DMS114 treated with DMSO at 0.1 percent for 48 hours (cell line): Measurements from ENCODE around the gene AMMECR1.
"Not testable (repeated sequence)": the region's sequence is repeated elsewhere in the genome, so short reads cannot be mapped to it uniquely, and the experiment has no call there.

ENCODE experiments used
- DNase-seq: peaks from one replicate; lab custom pipeline; 2025; ENCODE audit not compliant: unreplicated experiment; lab: John Stamatoyannopoulos, UW

AMMECR1 gene

DNA sequence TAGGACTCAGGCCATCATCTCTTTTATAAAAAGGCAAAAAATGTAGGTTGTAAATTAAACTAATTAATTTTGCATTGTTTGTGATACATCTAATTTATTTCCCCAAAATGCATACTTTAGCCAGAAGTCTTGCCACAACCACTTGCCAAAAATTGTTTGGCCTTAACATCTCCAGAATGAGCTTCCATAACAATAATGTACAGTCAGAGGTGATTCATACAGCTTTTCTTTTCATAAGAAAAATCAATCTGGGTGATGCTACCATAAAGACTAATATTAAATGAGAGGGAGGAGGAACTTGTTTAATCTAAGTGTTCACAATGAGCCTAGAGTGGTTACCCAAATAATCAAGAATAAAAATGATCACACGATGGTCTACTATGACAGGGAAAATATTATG lies 59.3 kb downstream of the AMMECR1 start:
- no peak for DNase-seq

DNA sequence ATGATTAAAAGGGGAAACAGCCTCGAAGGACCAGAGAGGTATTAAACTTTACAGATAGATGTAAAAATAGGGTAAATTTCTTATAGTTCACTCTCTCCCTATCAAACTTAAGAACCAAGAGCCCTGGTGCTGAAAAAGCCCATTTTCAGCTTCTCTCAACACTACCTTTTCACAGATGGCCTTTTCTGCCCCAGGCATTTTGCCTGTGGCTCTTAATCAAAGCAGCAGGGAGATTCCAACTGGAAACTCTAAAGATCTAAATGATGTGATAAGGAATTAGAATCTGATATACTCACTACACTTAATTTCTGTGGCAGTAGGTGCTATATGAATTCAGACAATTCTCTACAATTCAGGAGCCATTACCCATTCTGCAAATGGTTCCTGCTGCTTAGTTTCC lies 60.0 kb downstream of the AMMECR1 start:
- no peak for DNase-seq

DNA sequence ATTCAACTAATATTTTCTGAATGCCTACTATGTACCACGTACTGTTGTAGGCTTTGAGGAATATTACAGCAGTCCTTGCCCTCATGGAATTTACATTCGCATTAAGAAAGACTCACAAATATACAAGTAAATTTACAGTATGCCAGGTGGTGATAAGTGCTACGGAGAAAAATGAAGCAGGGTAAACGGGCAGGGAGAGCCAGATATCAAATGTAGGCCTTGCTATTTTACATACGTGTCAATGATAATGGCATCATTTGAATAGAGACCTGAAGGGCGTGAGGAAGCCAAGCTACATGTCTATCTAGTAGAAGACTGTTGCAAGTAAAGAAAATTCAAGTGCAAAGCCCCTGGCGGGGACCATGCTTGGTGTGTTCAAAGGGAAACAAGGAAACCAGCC lies 65.2 kb downstream of the AMMECR1 start:
- DNase-seq, result no peak

DNA sequence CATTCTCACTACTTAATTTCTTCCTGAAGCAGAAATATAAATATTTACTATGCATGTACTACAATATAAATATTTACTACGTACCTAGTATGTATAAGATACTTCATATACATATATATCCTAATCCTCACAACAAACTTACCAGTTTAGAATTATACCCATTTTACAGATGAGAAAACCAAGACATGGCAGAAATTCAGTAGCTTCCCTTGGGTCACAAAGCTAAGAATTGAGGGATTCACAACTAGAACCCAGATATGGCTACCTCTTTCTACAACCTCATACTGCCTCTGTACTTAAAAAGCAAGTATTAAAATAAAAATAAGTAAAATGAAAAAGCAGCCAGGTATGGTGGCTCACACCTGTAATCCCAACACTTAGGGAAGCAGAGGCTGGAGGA lies 65.9 kb downstream of the AMMECR1 start:
- no peak for DNase-seq

DNA sequence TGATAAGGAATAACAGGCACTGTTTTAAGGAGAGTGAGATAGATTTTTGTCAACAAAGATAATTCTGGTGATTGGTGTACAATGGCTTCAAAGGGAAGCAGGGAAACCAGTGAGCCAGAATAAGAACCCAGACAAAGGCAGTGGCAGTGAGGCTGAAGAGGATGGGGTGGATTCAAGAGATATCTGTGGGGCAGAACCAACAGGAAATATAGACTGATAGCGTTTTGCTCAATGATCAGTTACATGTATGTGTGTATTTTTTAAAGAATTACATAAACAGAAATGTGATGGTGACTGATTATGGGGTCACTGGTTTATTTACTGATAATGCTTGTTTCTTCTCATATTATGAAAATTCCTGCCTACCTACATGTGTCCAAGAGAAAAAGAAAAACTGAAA lies 66.4 kb downstream of the AMMECR1 start:
- no peak for DNase-seq

DNA sequence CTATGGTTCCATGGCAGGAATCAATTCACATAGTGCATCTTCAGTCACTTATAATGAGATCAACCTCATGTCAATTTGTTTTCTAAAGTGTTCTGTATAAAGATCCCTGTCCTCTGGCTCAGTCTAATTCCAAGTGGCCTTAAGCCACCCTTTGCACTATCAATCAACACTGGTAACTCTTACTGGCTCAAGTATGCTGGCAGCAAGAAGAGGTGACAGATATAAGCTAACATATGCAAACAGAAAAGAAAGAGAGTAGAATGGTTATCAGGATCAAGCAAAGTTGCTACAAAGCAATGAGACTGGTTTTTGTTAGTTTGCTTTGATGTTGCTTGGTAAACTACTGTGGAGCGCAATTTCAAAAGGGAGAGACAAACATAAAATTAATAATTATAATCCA lies 67.0 kb downstream of the AMMECR1 start:
- no peak for DNase-seq

DNA sequence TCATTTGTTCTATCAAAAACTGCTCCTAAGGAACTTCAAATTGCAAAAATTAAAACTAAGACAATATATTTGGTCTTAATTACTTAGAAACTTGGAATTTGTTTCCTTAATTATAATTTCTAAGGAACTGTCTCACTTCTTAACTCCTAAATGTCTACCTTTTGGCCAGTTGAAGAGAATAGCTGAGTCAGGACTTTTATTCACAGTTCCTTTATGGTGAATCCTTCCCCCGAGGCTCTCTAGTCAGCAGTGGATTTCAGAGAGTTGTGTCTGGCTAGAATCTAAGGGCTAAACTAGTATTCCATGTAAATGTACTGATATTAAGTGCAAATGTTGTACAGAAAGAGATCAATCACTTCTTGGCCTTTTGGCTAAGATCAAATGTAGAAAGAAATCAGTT lies 69.3 kb downstream of the AMMECR1 start:
- no peak for DNase-seq

DNA sequence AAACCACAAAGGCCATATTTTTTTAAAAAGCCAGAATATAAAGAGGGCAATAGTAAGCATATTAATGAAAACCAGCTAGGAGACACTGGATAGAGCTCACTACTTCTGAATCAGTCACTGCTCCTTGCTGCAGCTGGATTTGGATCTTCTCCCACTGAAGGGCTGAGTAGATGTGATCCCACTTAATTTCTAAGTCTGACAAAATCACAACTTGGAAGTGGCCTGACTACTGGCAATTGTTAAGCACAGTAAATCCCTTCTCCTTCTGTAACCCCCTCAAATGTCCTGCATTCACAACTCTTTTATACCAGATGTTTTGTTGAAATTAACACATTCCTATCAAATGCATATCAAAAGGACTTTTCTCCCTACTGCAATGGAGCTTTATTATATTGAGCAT lies 72.9 kb downstream of the AMMECR1 start:
- DNase-seq, result no peak

DNA sequence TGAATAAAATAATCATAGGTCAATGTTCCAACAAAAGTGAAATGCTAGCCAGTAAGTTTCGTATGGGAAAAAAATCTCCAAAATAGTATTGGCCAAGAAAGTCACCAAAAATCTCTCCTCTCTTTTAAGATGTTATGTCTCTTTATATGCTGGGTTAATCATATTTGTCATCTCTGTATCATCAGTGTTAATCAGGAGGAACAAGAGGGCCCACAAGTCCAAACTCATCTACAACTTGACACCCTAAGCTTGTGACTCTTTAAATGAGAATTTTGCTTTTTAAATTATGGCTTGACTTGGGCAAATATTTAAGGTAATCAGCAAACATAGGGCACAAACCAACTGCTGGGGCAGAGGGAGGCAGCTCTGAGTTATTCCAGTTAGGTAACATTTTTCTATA lies 75.5 kb downstream of the AMMECR1 start:
- DNase-seq, result no peak

DNA sequence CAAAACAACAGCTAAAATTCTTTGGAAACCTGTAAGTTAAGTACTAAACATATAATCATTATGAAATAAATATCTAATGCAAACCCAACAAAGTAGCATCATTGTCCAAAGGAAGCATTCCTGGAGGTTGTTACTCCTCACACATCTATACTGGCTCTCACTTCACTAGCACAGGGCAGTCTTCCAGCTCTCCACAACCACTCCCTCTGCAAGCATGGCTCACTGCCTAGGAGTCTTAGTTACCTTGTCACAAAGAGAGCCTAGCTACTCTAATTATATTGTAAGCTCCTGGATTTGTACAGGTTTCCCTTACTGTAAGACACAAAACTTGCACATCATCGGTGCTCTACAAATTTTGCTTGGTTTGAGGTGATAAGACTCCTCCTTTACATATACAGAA lies 76.1 kb downstream of the AMMECR1 start:
- no peak for DNase-seq

DNA sequence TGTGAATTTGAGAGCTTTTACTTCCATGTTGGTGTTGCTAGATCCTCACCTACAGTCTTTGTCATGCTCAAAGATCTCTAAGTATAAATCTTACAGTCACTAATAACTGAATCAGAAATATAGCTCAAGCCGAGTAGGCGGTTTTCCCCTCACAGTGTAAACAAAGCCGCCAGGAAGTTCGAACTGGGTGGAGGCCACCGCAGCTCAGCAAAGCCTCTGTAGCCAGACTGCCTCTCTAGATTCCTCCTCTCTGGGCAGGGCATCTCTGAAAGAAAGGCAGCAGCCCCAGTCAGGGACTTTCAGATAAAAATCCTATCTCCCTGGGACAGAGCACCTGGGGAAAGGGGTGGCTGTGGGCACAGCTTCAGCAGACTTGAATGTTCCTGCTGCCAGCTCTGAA lies 79.6 kb downstream of the AMMECR1 start:
- not testable (repeated sequence) for DNase-seq

DNA sequence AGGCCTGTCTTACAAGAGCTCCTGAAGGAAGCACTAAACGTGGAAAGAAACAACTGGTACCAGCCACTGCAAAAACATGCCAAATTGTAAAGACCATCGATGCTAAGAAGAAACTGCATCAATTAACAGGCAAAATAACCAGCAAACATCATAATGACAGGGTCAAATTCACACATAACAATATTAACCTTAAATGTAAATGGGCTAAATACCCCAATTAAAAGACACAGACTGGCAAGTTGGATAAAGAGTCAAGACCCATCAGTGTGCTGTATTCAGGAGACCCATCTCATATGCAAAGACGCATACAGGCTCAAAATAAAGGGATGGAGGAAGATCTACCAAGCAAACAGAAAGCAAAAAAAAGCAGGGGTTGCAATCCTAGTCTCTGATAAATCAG lies 86.4 kb downstream of the AMMECR1 start:
- not testable (repeated sequence) for DNase-seq

DNA sequence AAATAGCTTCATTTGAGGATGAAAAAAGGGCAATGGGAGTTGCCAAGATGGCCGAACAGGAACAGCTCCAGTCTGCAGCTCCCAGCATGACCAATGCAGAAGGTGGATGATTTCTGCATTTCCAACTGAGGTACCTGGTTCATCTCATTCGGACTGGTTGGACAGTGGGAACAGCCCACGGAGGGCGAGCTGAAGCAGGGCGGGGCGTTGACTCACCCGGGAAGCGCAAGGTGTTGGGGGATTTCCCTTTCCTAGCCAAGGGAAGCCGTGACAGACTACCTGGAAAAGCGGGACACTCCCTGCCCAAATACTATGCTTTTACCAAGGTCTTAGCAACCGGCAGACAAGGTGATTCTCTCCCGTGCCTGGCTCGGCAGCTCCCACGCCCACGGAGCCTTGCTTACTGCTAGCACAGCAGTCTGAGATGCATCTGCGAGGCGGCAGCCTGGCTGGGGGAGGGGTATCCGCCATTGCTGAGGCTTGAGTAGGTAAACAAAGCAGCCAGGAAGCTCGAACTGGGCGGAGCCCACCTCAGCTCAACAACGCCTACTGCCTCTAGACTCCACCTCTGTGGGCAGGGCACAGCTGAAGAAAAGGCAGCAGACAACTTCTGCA lies 88.3 kb downstream of the AMMECR1 start:
- not testable (repeated sequence) for DNase-seq

DNA sequence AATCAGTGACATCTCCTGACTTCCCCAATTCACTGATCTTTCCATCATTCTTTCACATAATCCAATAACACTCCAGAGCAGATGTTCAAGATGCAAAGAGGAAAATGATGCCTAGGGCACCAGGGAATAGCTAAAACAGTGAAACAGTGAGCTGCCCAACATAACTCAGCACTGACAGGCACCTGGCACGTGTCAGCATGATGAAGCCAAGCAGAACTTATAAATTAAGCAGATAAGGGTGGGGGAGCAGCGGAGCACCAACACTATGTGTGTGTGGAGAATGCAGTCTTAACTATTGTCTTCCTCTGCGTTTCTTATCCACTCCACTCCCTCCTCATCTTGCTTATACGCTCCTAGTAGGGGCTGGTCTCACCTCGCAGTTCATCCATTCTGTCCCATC lies 89.4 kb downstream of the AMMECR1 start:
- no peak for DNase-seq

DNA sequence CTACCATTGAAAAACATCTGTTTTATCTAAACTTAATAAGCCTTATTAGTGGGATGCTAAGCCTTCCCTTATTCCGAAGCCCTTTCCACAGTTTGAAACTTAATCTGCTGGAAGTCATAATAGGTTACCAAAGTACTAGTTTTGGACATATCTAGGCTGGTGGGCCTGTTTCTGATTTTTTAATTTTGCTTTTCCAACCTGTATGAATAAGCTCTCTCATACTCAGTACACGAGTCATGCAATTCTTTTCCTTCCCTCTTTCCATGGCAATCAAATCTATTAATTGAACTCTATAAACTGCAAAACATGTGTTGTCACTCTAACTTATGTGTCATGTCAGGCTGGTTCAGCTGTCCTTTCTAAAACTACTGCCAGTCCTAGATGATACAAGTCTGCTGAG lies 91.0 kb downstream of the AMMECR1 start:
- DNase-seq, result no peak

DNA sequence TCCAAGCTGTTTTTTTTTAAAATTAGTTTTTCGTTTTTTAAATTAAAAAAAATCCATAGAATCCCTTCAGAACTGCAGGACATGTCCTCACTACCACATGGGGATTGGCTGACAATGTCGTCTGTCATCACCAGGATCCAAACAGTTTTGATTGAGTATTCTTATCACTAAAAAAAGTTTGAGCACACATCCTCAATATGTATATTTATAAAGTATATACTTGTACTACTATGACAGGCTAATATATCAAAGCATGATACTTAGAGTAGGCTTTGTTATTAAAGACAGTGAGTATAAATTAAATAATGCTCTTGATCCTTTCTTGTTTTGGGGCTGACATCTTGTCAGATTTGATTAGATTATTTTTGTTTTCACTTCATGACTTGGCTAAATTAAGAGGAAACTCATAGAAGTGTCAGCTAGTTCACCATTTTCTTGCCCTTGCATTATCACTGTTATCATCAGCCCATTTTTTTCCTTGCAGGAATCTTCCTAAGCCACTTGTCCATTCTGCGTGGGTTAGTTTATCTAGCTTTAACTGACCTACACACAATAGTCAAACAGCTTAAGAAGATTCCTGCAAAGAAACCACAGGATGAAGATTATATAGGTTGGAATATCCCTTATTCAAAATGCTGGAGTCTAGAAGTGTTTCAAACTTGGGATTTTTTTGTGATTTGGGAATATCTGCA lies 92.8 kb downstream of the AMMECR1 start:
- no peak for DNase-seq

DNA sequence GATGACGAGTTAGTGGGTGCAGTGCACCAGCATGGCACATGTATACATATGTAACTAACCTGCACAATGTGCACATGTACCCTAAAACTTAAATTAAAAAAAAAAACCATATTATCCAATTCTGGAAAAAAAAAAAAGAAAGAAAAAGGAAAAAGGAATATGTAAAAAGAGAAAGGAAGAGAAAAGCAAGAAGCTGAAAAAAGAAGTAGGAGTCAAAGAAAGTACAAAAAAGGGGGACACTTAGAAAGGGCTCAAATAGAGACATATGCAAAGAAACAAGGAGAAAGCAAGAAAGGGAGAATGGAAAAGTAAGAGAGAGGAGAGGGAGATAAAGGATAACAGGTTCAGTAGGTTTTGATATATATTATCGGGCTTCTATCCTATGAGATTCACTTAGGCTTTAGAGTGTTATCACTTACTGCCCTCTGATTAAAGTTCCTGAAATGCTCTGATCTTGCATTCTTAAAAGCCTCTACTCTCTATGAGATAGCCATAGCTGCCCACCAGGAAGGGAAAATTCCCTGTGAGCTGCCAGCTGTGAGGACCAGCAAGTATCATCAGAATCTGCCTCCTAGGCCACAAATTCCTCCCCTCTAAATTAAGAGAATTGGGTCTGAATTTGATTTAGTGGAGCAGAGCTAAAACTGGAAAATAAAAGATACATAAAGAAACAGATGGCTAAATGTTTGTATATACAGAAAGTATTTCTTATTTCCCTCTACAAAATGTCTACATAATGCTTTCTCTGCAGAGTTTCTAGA lies 95.2 kb downstream of the AMMECR1 start:
- DNase-seq, result no peak

DNA sequence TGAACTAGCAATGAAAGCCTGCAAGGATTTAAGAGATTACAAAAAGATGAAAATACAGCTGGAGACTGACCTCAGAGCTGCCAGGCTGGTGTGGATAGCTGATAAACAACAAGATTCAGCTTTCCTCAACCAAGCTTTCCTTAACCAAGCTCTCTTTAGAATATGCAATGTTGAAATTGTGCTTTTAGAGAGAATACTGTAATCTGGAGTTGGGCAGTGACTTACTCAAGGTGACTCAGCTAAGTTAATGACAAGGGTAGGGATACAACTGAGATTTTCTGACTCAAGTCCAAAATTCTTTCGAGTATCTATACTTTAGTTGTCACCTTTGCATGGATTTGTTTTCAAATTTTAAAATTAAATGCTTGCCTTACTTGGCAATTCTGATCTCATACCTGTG lies 98.0 kb downstream of the AMMECR1 start:
- no peak for DNase-seq

DNA sequence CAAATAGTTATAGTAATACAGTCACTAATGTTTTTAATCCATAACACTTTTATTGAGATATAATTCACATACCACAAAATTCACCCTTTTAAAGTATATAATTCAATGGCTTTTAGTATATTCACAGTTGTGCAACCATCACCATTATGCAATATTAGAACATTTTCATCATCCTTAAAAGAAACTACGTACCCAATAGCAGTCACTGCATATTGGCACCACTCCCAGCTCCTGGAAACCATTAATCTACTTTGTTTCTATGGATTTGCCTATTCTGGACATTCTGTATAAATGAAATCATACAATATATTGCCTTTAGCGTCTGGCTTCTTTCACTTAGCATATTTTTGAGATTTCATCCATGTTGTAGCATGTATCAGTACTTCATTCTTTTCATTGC lies 99.3 kb downstream of the AMMECR1 start:
- DNase-seq, result no peak

DNA sequence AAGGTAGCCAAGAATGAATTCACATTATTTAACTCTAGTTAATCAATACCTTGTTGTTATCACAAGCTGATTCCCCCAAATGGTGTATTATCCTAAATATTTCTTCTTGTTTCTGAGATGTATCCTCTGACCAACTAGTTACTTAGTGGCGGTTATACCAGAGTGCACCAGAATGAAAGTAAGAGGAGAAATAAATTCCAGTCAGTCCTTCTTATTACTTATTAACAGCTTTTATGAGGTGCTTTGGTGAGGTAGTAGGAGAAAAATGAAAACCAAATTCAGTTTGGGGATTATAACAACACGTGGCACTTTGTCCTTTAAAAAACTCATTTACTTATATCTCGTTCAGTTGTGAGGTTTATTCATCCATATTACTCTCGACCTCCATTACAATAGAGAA lies 101.9 kb downstream of the AMMECR1 start:
- DNase-seq, result no peak

DNA sequence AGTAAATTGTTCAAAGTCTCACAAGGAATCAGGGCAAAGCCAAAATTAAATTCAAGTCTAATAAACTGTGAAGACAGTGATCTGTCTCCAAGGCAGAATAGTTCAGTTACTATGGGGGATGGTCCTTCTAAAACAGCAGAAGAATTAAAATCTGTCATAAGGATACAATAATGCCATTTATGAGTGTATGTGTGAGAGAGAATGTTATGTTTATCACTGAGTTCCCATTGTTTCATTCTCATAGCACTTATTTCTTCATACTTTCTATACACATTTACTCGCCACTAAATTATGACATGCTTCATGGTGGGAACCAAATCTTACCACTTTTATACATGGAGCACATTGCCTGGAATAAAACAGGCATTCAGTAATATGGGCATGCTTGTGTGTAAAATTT lies 102.5 kb downstream of the AMMECR1 start:
- no peak for DNase-seq

DNA sequence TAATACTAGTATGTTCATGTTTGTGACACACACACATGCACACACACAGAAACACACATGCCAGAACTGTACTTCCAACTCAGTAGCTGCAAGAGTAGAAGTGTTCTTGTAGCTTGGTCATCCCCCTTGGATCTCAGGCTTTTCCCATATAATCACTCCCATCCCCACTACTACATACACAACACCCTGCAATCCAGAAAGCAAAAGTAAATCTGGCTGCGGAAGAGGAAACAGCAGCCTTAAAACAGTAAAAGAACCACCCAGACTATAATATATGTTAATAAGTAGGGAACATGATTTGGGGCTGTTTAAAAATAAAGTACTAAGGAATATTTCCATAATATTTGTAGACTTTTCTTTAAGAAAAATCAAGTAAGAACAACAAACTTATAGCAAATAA lies 103.2 kb downstream of the AMMECR1 start:
- no peak for DNase-seq
